ENCODE data around the gene GABRB2.

GABRB2 gene

GRCh38 chr5:161391724-161392123 is 154.8 kb downstream of the GABRB2 start:
- no peak for DNase-seq (ENCODE audit: low read depth in 2 of 2, low spot score in 1 of 2)

- no peak for DNase-seq (ENCODE audit: low read depth in 2 of 2, low spot score in 1 of 2)
Observed at GRCh38 chr5:161391016-161391415, 155.5 kb downstream of the GABRB2 start.

GRCh38 chr5:161387121-161387520 is 159.4 kb downstream of the GABRB2 start:
- DNase-seq (ENCODE audit: low read depth in 2 of 2, low spot score in 1 of 2), result no peak

GRCh38 chr5:161385027-161385426 is 161.5 kb downstream of the GABRB2 start:
- DNase-seq (ENCODE audit: low read depth in 2 of 2, low spot score in 1 of 2), result no peak

- DNase-seq (ENCODE audit: low read depth in 2 of 2, low spot score in 1 of 2), result no peak
Observed at GRCh38 chr5:161382685-161383084, 163.8 kb downstream of the GABRB2 start.

- no peak for DNase-seq (ENCODE audit: low read depth in 2 of 2, low spot score in 1 of 2)
Observed at GRCh38 chr5:161380486-161380885, 166.0 kb downstream of the GABRB2 start.

- DNase-seq (ENCODE audit: low read depth in 2 of 2, low spot score in 1 of 2), result no peak
Observed at GRCh38 chr5:161378701-161379100, 167.8 kb downstream of the GABRB2 start.

- DNase-seq (ENCODE audit: low read depth in 2 of 2, low spot score in 1 of 2), result no peak
Observed at GRCh38 chr5:161376034-161376433, 170.5 kb downstream of the GABRB2 start.

GRCh38 chr5:161373345-161373707 is 173.2 kb downstream of the GABRB2 start:
- DNase-seq (ENCODE audit: low read depth in 2 of 2, low spot score in 1 of 2), result no peak

- DNase-seq (ENCODE audit: low read depth in 2 of 2, low spot score in 1 of 2), result no peak
Observed at GRCh38 chr5:161372682-161373344, 173.7 kb downstream of the GABRB2 start.

- DNase-seq (ENCODE audit: low read depth in 2 of 2, low spot score in 1 of 2), result no peak
Observed at GRCh38 chr5:161369022-161369421, 177.5 kb downstream of the GABRB2 start.

GRCh38 chr5:161358446-161358845 is 188.1 kb downstream of the GABRB2 start:
- DNase-seq (ENCODE audit: low read depth in 2 of 2, low spot score in 1 of 2), result no peak

GRCh38 chr5:161344234-161344633 is 202.3 kb downstream of the GABRB2 start:
- no peak for DNase-seq (ENCODE audit: low read depth in 2 of 2, low spot score in 1 of 2)

- no peak for DNase-seq (ENCODE audit: low read depth in 2 of 2, low spot score in 1 of 2)
Observed at GRCh38 chr5:161342886-161343285, 203.6 kb downstream of the GABRB2 start.

- DNase-seq (ENCODE audit: low read depth in 2 of 2, low spot score in 1 of 2), result no peak
Observed at GRCh38 chr5:161340012-161340411, 206.5 kb downstream of the GABRB2 start.

GRCh38 chr5:161333194-161333880 is 213.2 kb downstream of the GABRB2 start:
- DNase-seq (ENCODE audit: low read depth in 2 of 2, low spot score in 1 of 2), result no peak

- DNase-seq (ENCODE audit: low read depth in 2 of 2, low spot score in 1 of 2), result no peak
Observed at GRCh38 chr5:161332343-161332742, 214.2 kb downstream of the GABRB2 start.

- DNase-seq (ENCODE audit: low read depth in 2 of 2, low spot score in 1 of 2), result no peak
Observed at GRCh38 chr5:161314033-161314432, 232.5 kb downstream of the GABRB2 start.

- DNase-seq (ENCODE audit: low read depth in 2 of 2, low spot score in 1 of 2), result no peak
Observed at GRCh38 chr5:161312882-161313281, 233.6 kb downstream of the GABRB2 start.

- DNase-seq (ENCODE audit: low read depth in 2 of 2, low spot score in 1 of 2), result no peak
Observed at GRCh38 chr5:161311965-161312364, 234.6 kb downstream of the GABRB2 start.

- DNase-seq (ENCODE audit: low read depth in 2 of 2, low spot score in 1 of 2), result no peak
Observed at GRCh38 chr5:161311146-161311708, 235.3 kb downstream of the GABRB2 start.

- DNase-seq (ENCODE audit: low read depth in 2 of 2, low spot score in 1 of 2), result no peak
Observed at GRCh38 chr5:161306351-161306995, 240.1 kb downstream of the GABRB2 start.
